DND-41 (cell line): ENCODE data around the gene CFAP97.

Source experiments
- EZH2 ChIP-seq: IDR thresholded peaks from 3 replicates; pipeline ENCODE4 v1.6.1; 2012; ENCODE audit warnings: borderline replicate concordance, low read depth, mild to moderate bottlenecking, moderate library complexity, low read length, inconsistent platforms; ENCODE audit not compliant: severe bottlenecking
- TF ChIP-seq, protein P1 (sequence below): IDR thresholded peaks from 2 replicates; pipeline ENCODE4 v1.5.1; 2012; ENCODE audit warnings: borderline replicate concordance, low read length, moderate library complexity, mild to moderate bottlenecking; ENCODE audit not compliant: poor library complexity, severe bottlenecking; ENCODE audit errors: extremely low read depth

DNA sequence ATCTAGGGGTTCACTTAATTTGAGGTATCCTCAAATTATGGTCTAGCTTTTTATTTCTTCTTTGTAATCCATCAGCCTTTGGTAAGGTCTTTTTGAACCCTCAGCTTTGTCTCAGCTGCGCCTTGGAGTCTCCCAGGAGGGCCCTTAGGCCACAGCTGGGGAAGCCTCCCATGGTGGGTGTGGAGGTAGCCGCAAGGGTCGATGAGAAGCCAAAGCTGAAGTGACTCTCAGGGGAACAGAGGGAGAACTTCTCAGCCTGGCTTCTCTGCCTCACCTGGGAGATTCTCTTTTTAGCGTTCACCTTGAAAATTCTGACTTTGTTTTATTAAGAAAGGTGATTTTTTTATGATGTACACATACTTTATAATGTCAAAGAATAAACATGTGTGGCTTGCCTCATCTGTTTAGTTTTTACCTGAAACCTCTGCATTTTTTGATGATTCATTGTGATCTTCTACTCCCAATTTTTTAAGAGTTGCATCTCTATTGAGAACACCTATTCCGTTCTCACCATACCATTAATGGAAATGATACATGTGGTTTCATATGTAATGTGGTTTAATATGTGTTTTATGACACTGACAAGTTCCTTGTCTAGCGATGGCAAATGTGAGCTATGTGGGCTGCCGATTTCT lies 86.4 kb downstream of the CFAP97 start:
- TF ChIP-seq, protein P1, sequence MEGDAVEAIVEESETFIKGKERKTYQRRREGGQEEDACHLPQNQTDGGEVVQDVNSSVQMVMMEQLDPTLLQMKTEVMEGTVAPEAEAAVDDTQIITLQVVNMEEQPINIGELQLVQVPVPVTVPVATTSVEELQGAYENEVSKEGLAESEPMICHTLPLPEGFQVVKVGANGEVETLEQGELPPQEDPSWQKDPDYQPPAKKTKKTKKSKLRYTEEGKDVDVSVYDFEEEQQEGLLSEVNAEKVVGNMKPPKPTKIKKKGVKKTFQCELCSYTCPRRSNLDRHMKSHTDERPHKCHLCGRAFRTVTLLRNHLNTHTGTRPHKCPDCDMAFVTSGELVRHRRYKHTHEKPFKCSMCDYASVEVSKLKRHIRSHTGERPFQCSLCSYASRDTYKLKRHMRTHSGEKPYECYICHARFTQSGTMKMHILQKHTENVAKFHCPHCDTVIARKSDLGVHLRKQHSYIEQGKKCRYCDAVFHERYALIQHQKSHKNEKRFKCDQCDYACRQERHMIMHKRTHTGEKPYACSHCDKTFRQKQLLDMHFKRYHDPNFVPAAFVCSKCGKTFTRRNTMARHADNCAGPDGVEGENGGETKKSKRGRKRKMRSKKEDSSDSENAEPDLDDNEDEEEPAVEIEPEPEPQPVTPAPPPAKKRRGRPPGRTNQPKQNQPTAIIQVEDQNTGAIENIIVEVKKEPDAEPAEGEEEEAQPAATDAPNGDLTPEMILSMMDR, result no peak
- no peak for TF ChIP-seq EZH2
